HPDE6-E6E7 (cell line): ENCODE results near the gene OPCML.

Source experiments
- DNase-seq: peaks from one replicate; pipeline ENCODE4 v3.0.0; 2011; ENCODE audit warnings: missing footprints; ENCODE audit errors: extremely low spot score

The OPCML gene

DNA sequence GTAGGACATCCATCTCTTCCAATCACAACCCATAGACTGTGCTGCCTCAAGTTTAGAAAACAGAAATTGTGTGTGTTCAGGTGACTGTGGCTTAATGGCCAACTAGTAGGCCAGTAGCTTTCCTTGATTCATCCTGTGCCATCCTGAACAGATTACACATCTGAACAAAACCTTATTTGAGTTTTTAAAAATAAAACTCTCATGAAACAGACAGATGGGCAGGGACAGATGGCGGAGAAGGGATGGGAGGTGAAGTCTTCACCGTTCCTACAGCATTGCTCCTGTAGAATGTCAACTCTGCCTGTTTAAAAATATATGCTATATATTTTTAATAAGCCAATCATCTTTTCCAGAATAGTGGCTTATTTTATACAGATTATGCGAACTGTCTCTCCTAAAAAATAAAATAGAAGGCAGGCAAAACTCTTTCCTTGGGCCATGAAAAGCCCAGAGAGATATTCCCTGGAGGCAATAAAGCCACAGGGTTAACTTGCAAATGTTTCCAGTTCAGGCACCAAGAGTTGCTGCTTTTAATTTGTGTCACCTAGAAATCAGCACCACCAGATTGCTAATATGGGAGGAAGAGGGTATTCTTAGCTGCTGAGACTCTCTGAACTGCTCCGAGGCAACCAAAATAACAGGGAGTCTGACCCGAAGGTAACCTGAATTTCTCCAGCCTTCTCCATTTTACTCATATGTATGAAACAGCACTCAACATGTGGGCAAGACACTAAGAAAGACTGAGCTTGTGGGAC is 861.2 kb downstream of the OPCML start:
- DNase-seq = no peak

DNA sequence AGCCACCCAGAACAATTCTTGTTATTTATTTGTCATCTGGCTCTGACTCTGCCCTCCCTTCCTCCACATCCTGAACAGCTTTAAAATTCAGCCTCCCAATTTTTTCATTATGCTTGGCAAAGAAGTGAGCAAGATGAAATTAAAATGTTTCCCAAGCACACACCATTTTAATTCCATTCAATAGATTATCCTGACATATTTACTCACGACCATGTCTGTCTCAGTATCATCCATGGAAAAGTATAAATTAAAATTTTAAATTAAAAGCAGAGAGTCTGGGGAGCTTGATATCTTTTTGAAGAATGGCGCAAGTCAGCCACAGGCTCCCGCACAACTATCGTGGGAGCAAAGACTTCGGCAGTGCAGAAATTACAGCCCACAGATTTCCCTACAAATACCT is 862.4 kb downstream of the OPCML start:
- DNase-seq = no peak

- no peak for DNase-seq
Measured at GRCh38 chr11:132665205-132665604, 867.1 kb downstream of the OPCML start.

DNA sequence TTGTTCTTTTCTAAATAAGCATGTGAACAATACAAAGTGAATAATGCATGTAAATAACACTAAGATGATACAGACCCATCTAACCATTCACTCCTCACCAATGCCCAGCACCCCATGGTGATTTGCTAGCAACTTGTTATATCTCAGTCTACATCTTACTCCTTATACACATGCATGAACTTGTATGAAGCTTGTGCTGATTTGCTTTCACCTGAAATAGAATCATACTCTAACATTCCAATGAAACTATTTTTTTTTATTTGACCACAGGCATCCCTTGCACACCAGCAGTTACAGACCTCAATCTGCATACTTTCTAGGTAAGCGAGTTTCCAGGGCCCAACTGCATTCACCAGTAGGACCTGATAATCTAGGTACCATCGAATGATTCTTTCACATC is 873.6 kb downstream of the OPCML start:
- DNase-seq = no peak

- DNase-seq = no peak
Measured at GRCh38 chr11:132658004-132658403, 874.3 kb downstream of the OPCML start.

DNA sequence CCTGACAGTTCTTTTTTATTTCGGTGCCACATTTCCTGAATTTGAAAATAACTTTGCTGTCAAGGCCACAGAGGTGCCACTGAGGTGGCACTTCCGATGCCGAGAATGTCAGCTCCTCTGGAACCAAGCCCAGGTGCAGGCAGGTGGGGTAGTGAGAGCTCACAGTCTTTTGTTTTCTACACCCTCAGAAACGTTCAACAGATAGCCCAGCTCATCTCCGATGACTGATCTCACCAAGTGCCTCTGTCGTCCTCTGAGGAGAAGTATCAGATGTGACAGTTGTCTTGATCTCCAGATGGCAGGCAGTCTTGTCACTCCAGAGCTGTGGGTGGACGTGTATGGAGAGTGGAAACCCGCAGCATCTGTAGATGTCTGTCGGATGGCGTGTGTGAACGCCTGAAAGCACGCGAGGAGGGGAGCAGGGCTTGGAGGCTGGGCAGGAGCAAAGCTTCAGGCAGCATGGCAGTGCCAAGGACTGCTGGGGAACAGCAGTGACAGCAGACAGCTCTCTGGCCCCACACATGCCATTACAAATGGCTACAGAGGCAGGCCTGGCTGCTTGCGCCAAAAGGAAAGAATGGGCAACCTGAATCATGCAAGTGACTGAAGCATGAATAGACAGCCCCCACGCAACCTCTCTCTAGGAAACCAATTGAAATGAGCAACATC is 877.0 kb downstream of the OPCML start:
- DNase-seq = no peak

- no peak for DNase-seq
Measured at GRCh38 chr11:132653237-132653636, 879.1 kb downstream of the OPCML start.

- no peak for DNase-seq
Measured at GRCh38 chr11:132650969-132651720, 881.2 kb downstream of the OPCML start.

- no peak for DNase-seq
Measured at GRCh38 chr11:132649277-132649676, 883.0 kb downstream of the OPCML start.

DNA sequence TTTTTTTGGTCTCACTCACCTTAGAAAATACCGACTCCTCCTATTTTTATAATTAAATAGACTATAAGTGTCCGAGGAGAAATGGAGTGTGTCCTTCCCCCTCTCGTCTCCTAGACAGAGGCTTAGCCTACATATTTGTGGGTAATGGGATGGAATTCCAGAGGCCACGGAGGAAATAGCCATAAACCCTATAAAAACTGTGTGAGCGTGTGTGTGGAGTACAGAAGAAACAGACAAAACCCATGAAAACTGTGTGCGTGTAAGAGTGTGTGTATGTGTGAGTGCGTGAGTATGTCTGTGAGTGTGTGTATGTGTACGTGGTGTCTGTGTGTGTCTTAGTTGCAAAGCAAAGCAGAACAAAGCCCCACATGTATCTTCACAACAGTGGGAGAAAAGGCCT is 883.5 kb downstream of the OPCML start:
- no peak for DNase-seq

GRCh38 chr11:132646890-132647289 is 885.4 kb downstream of the OPCML start:
- no peak for DNase-seq

DNA sequence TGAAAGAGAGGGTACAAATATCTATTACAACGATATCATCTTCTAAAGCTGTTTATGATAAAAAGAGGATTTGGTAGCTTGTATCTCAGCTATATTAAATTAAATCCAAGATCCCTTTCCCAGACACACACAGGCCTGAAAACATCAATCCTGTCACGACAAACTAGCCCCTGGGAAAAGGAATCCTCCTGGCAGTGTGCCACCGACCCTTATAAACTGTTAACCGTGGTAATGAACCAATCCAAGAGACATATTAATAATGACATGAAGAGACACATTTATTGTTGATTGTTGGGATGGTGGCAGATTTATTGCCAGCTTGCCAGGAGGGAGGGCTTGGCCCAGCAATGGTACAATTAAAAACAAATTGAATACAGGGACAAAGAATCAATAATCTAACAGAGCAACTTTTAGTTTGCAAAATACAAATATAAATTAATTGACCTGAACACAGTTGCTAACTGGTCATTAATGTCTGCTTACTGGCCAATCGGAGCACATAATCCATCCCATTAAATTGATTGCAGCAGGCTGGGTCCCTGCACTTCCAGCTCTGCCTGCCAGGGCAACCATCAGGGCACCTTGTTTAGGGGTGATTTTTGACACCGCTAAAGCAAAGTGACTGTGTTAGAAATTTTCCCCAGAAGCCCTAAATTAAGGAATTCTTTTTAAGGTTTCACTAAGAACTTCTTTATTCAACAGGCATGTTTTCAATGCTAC is 887.6 kb downstream of the OPCML start:
- no peak for DNase-seq

GRCh38 chr11:132643239-132643638 is 889.1 kb downstream of the OPCML start:
- no peak for DNase-seq

DNA sequence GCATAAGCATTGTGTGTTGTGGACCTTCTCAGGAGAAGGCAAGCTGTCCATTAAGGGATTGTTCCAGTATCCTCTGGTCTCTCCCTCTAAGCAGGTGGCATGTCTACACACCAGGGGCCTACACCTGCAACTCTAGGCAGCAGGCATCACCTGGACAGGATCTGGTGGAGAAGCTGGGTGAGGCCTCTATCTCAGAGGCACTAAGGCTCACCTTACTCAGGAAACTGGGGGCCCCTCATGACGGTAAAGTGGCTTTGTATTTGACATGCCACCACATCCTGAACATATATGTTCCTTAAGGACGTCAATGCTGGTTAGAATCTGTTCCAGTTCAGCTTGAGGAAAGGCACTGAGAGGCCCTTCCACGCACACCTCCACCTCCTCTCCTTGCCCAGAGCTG is 891.3 kb downstream of the OPCML start:
- no peak for DNase-seq

GRCh38 chr11:132639986-132640385 is 892.3 kb downstream of the OPCML start:
- no peak for DNase-seq

DNA sequence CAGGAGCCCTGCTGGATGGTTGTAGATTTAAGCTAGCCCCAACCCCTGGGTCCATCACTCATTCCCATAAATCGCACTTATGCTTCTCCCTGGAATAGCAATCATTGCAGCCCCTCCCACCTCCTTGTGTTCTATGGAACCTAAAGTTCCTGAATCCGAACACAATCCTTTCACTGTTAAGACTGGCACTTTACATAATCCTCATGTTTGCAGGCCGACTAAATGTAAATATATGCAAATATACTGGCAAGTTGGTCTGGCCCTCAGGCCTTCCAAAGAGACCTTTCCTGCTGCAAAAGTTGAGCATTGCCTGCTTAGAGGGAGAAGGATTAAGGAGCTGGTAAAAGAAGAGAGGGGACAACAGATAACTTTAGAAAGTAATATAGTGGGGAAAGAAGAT is 892.9 kb downstream of the OPCML start:
- no peak for DNase-seq

DNA sequence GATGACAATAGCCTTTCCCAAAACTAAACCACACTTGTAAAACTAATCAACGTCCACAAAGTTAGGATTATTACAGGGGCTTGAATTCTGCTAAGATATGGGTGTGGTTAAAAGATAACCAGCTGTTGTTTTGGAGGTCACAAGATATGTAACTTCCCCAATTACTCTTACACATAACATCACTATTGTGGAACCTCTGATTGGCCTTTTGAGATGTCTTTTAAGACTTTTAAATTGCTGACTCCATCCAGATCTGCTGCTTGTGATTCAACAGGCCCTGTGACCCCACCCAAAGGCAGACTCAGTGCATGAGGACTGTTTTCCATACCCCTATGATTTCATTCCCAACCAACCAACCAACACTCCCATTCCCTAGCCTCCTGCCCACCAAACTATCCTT is 893.9 kb downstream of the OPCML start:
- DNase-seq = no peak

DNA sequence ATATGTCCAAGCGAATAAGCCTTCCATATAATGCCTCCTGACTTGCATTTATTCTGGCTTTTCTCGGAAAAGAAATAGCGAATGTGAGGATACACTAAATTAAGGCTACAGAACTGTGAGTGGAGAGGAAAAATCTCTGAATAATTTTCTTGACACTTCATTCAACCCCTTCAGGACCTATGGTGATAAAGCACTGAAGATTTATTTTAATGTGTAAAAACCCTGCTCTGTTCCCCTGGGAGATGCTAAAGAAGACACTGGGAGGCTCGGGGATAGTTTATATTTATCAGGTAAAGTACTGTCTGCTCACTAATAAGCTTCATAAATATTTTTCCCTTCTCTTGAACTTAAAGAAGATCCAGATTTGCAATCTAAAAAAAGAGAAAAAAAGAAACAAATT is 895.8 kb downstream of the OPCML start:
- no peak for DNase-seq

- DNase-seq = no peak
Measured at GRCh38 chr11:132632641-132633124, 899.6 kb downstream of the OPCML start.

DNA sequence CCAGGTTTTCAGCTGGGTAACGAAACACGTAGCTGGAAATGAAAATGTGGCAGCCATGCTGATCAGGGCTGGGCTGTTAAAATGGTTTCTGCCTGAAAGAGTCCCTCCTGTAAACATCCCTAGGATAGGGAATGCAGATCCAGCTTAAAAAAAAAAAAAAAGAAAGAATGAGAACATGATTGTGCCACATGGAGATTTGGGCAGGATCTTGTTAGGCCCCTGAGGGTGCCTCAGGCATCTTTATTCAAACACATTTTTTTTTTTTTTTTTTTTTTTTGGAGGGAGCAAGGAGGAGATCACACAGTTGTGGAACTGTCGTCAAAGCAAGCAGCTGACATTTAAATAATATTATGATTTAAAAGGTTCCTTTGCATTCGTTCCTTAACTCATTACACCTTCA is 900.3 kb downstream of the OPCML start:
- no peak for DNase-seq

GRCh38 chr11:132627981-132628380 is 904.3 kb downstream of the OPCML start:
- DNase-seq = no peak

- no peak for DNase-seq
Measured at GRCh38 chr11:132626446-132626845, 905.9 kb downstream of the OPCML start.
